Ectodermal cell (in vitro differentiated cells): ENCODE results near the gene MEIS1.

Source experiments
- H3K27ac ChIP-seq: 2 replicates; pipeline ENCODE4 v1.7.0; 2013; ENCODE audit warnings: mild to moderate bottlenecking, low read depth, low read length; ENCODE audit not compliant: insufficient read depth, poor library complexity, severe bottlenecking
- H3K27me3 ChIP-seq: 2 replicates; pipeline ENCODE4 v1.7.0; 2013; ENCODE audit warnings: mild to moderate bottlenecking, low read length; ENCODE audit not compliant: insufficient read depth, control insufficient read depth, poor library complexity, severe bottlenecking
- H3K36me3 ChIP-seq: one replicate; pipeline ENCODE4 v1.7.0; 2013; ENCODE audit warnings: low read length; ENCODE audit not compliant: control insufficient read depth, insufficient read depth
- H3K4me1 ChIP-seq: one replicate; pipeline ENCODE4 v1.7.0; 2013; ENCODE audit warnings: low read length; ENCODE audit not compliant: control insufficient read depth, insufficient read depth
- H3K4me3 ChIP-seq: 2 replicates; pipeline ENCODE4 v1.7.0; 2013; ENCODE audit warnings: low read depth, low read length, control low read depth; ENCODE audit not compliant: insufficient read depth
- H3K9me3 ChIP-seq: 2 replicates; pipeline ENCODE4 v1.7.0; 2013; ENCODE audit warnings: mild to moderate bottlenecking, low read length, moderate library complexity; ENCODE audit not compliant: control insufficient read depth
- WGBS, 2 experiments: methylation state at CpG; one replicate each; pipeline ENCODE4 v1.1.7; 2013; ENCODE audit warnings: missing lambda C conversion rate in 2 of 2; 5-methylcytosine and 5-hydroxymethylcytosine counted together

Gene MEIS1

DNA sequence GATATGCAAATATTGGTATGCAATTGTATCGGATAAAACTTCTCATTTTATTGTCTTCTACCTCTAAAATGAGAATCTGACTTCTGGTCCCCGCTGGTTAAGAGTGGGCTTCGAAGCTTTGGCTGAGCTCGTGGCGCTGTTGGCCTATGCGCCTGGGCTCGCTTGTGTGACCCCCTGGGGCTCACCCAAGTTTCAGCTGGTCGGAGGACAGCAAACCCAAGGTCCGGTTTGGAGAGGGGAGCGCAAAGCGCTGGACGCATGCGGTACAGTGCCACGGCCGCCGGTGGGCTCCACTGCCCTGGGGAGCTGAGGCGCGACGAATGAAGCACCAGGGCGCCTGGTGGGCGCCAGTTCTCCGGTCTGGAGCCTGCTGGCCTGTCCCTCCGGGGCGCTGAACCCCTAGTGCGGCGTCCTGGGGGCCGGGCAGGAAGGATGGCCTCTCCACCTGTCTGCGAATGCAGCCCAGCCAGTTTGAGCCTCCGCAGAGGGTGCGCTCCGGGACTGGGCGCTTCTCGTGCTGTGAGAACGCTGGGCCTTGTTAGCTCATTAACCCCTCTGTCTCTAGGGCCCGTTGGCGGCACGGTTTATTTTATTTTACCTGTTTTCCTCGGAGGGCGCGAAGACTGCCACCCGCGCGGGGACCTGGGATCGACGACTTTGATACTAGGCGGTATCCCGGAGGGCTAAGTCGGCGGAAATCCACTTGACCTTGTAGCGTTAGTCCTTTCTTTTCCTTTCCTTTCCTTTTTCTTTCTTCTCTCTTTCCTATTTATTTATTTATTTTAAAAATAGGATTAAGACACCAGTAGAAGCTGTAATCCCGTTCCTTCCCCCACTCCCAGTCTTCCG is 10.4 kb downstream of the MEIS1 start:
- Histone ChIP-seq H3K4me1 (peaks cover 35% of the 10 kb centered on the region), H3K9me3 (no peaks in the 10 kb centered on the region), H3K36me3 (no peaks in the 10 kb centered on the region), H3K27me3 (peaks cover 73% of the 10 kb centered on the region), H3K4me3 (peak overlapping the region; percentile 34), H3K27ac (no peak overlapping the region)
- WGBS, 2 experiments, result 2% methylated on average over 51 to 52 of the region's 52 CpGs

DNA sequence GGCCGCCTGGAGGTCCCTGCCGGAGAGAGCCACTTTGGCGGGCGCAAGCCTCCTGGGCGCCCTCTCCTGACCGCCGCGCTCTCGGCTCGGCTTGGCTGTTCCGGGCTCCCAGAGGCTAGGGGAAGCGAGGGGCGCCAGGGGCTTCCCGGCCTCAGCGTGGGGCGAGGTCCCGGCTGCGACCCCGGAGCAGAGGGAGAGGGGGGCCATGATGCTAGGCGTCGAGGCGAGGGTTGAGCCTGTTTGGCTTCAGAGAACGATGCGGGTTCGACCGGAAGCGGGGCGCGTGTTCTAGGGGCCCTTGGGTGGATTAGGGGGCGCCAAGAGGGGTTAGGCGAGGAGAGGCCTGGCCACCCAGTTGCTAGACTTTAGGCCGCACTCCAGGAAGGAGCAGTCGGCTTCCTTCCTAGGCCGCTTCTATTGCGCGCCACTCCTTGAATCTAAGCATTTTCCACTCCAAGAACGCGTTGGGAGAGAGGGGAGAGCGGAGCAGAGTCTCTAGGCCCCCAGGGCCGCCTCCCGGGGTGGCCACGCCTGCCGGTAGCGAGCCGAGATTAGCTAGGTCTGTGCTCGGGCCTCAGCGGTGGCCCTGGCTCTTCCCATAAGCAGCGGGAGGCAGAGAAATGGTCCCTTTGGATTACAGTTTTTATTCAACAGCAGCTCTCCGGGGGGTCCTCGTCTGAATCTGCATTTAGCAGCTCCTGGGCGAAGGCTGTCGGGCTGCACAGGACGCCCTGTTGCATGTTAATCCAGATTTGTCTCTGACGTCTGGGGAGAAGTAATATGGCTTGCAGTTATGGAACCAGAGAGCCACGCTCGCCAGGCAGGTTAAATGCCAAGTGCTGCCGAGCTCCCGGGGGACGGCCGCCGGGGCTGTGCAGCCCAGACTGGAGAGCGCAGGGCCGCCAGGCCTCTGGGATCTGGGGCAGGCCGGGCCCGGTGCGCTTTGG is 11.3 kb downstream of the MEIS1 start:
- WGBS, 2 experiments, result 2 to 4% methylated on average over 66 of the region's 66 CpGs
- H3K36me3 ChIP-seq, result no peaks in the 10 kb centered on the region

DNA sequence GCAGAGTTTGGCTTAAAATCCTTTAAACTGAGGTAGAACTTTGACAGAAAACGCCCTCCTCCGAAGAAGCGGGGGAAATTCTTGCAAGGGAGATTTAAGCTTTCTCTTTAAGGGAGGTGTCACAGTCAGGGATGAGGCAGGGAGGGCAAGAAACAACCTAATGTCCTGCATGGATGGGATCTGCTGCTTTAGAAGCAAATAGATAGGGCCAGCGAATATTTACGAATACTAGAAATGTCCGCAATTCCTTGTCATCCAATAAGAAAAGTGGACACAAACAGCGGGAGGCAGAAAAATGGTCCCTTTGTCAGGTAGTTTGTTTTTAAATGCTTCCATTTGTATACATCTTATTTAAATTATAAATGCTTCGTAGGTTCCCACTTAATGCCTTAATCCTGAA is 12.0 kb downstream of the MEIS1 start:
- Histone ChIP-seq H3K4me3 (no peak overlapping the region), H3K4me1 (peaks cover 26% of the 10 kb centered on the region), H3K9me3 (no peaks in the 10 kb centered on the region), H3K27me3 (peaks cover 57% of the 10 kb centered on the region), H3K36me3 (no peaks in the 10 kb centered on the region), H3K27ac (no peak overlapping the region)
- WGBS, 2 experiments, result 43 to 44% methylated on average over 7 of the region's 8 CpGs

More for the DNA sequence above, 11.3 kb downstream of the MEIS1 start:
- no peaks in the 10 kb centered on the region for H3K9me3 ChIP-seq
- H3K4me1 ChIP-seq, result peaks cover 28% of the 10 kb centered on the region
- H3K4me3 ChIP-seq, result peak overlapping the region; percentile 34
- H3K27me3 ChIP-seq, result peaks cover 64% of the 10 kb centered on the region
- no peak overlapping the region for H3K27ac ChIP-seq

DNA sequence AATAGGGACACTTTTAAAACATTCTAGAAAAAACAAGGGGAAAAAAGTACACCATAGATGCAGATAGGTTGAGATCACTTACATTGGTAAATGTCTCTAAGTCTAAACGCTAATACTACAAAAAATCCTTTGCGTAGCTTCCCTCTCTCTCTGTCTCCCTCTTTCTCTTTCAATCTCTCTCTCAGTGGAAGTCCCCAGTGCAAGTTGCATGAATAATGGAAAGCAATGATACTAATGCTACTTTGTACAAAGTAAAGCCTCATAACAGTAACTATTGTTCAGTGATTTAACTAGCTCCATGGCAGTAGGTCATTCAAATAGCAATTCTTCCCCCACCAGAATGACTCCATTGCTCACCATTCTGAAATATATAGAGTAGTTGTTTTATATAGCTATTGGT is 12.8 kb downstream of the MEIS1 start:
- Histone ChIP-seq H3K4me3 (no peak overlapping the region), H3K27me3 (peaks cover 49% of the 10 kb centered on the region), H3K27ac (no peak overlapping the region)

DNA sequence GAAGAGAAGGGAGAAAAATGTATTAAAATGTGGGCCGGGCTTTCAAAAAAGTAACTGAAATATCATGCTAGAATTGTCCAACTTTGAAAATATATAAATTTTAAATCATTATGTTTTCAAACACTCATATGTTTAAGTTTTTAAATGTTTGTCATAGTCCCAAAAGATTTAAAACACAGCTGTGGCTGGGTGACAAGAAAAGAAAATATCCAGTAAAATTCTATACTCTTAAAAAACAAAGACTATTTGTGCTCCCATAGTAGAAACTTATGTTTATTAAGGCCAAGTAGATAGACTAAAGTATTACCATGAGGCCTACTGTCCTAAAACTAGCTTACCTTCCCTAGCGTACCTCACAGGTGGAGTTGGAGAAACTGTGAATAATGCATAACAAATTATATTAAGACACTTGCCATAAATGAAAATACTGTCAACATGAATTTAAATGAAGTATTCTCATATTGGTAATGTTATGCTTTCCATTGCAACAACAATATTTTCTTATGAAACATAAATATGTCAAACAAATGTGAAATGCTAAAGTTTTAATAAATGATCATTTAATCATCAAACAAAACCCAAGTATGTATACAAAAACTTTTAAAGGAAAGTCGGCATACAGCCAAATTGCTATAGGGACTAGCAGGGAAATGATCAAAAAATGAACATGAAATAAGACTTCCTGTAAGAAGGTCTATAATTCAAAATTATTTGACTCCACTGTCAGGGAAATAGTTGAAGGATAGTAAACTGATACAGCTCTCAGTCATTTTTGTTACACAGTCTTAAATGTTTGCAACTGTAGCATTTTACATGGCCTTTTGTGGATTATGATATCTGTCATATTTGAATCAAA is 13.4 kb downstream of the MEIS1 start:
- 96% methylated on average over 3 of the region's 3 CpGs; no CpG with 5 or more reads in 1 of the 2 experiments for WGBS, 2 experiments
- H3K4me3 ChIP-seq, result no peak overlapping the region
- no peaks in the 10 kb centered on the region for H3K9me3 ChIP-seq
- peaks cover 42% of the 10 kb centered on the region for H3K27me3 ChIP-seq
- H3K36me3 ChIP-seq, result no peaks in the 10 kb centered on the region
- H3K4me1 ChIP-seq, result peaks cover 21% of the 10 kb centered on the region
- H3K27ac ChIP-seq, result no peak overlapping the region

More for the DNA sequence above, 12.8 kb downstream of the MEIS1 start:
- no peaks in the 10 kb centered on the region for H3K36me3 ChIP-seq
- WGBS, 2 experiments, result 84 to 86% methylated on average over 2 of the region's 2 CpGs
- H3K9me3 ChIP-seq, result no peaks in the 10 kb centered on the region
- peaks cover 26% of the 10 kb centered on the region for H3K4me1 ChIP-seq

DNA sequence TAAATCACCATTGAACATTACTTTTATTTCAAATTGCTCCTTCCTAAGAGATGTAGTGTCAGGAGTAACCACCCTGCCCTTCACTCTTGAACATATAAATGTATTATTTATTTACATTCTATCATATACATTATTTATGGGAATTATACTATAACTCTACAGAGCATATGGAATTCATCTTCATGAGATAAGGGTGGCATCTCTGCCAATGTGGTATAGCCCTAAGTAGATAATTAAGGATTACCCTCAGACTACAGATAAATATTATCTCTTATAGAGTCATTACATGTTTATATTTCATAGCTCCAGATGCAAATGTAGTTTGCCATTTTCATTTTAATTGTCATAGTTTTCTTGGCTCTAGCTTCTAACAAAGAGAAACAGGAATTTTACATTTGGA is 17.3 kb downstream of the MEIS1 start:
- no peak overlapping the region for H3K27ac ChIP-seq
- H3K36me3 ChIP-seq, result no peaks in the 10 kb centered on the region

DNA sequence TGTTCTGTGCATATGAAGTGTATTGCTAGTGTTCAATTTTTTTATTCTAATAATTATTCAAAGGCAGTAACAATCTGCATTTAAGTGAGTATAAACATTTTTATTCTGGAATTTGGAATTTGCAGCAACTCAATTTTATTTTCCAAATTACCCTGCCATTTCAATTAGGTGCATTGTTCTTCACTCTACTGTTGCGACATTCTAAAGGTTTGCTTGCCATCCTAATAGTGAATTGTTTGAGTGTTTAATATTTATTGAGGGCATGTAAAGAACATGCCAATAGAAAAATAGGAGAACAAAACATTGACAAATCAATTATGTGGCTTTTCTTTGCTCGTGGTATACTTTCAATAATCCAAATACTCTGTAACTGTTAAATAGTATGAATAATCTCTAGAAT is 18.0 kb downstream of the MEIS1 start:
- no peaks in the 10 kb centered on the region for H3K4me1 ChIP-seq
- no peaks in the 10 kb centered on the region for H3K36me3 ChIP-seq
- 100% methylated on average over 1 of the region's 2 CpGs for WGBS, 2 experiments
- H3K4me3 ChIP-seq, result no peak overlapping the region
- H3K9me3 ChIP-seq, result no peaks in the 10 kb centered on the region
- no peaks in the 10 kb centered on the region for H3K27me3 ChIP-seq
- H3K27ac ChIP-seq, result no peak overlapping the region

More for the DNA sequence above, 17.3 kb downstream of the MEIS1 start:
- Histone ChIP-seq H3K27me3 (peaks cover 4% of the 10 kb centered on the region), H3K9me3 (no peaks in the 10 kb centered on the region), H3K4me1 (no peaks in the 10 kb centered on the region), H3K4me3 (no peak overlapping the region)

DNA sequence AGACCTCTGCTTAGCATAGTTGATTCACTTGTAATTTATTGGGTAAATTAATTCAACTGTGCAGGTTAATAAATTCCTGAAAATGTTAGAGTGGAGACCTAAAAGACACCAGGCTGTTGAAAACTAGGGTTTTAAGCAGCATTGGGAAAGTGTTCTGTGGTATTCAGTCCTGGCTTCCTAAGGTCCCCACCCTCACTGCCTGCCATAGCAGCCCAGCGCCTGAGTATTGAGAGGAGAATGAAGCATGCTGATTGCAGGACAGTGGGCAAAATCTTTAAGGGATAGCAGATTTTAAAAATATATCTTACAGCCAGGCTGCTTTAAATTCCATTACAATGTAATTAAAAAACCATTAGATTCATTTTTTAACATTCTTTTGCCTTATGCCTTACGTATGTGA is 20.6 kb downstream of the MEIS1 start:
- no peaks in the 10 kb centered on the region for H3K9me3 ChIP-seq
- no peaks in the 10 kb centered on the region for H3K4me1 ChIP-seq
- WGBS, 2 experiments, result 82 to 86% methylated on average over 2 of the region's 2 CpGs
- H3K36me3 ChIP-seq, result no peaks in the 10 kb centered on the region
- no peak overlapping the region for H3K4me3 ChIP-seq
- no peaks in the 10 kb centered on the region for H3K27me3 ChIP-seq
- no peak overlapping the region for H3K27ac ChIP-seq

DNA sequence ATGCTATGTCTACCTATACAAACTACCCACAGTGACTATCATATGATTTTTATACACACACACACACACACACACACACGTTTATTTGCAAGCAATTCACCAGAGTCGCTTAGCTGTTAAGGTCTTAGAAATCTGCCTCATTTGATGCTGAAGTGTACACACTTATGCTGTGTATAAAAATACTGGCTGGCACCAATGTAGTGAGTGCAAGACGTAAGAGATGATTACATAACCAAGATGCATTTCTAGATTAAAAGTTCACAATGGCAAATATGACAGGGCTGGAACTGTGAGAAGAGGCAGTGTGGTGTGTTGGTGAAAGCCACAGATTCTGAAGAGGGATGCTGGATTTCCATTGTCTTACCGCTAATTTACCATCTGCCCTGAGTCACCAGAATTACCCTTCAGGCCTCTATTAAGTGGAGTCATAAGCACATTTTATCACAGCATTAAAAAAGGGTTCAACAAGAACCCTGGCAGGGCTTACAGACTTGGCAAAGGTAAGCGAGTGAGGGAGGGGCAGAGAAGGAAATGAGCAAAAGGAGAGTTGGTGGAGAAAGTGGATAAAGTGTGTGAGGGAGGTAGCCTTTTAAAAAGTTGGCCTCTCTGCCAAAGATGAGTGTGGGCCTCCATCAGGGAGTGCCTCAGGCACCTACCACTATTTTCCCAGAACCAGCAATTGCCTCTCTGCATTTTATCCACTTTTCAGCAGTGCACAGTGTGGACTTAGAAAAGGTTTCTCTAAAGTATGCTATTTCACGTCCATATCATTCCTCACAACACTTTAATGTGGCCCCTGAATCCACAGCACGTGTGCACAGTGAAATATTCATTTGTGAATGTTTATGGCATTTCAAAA is 21.5 kb downstream of the MEIS1 start:
- no peak overlapping the region for H3K27ac ChIP-seq
- H3K9me3 ChIP-seq, result no peaks in the 10 kb centered on the region
- no peaks in the 10 kb centered on the region for H3K27me3 ChIP-seq
- WGBS, 2 experiments, result 94 to 96% methylated on average over 7 of the region's 7 CpGs
- H3K36me3 ChIP-seq, result no peaks in the 10 kb centered on the region
- H3K4me3 ChIP-seq, result no peak overlapping the region
- H3K4me1 ChIP-seq, result no peaks in the 10 kb centered on the region
